IPS-20b (cell line): Measurements from ENCODE around the gene WDFY4.

ENCODE experiments used
- H3K27ac ChIP-seq: one replicate; pipeline ENCODE4 v1.5.1; 2013; ENCODE audit warnings: low read length
- H3K27me3 ChIP-seq: 2 replicates; pipeline ENCODE4 v1.6.1; 2013; ENCODE audit warnings: mild to moderate bottlenecking, low read length, inconsistent platforms; ENCODE audit not compliant: insufficient read depth
- H3K36me3 ChIP-seq: 2 replicates; pipeline ENCODE4 v1.6.1; 2013; ENCODE audit warnings: low read depth, mild to moderate bottlenecking, inconsistent platforms, low read length, moderate library complexity; ENCODE audit not compliant: insufficient read depth
- H3K4me1 ChIP-seq: 2 replicates; pipeline ENCODE4 v1.6.1; 2013; ENCODE audit warnings: mild to moderate bottlenecking, control low read depth, inconsistent platforms, low read length, moderate library complexity; ENCODE audit not compliant: insufficient read depth
- H3K4me3 ChIP-seq: 2 replicates; pipeline ENCODE4 v1.5.1; 2013; ENCODE audit warnings: mild to moderate bottlenecking, low read length, inconsistent platforms
- H3K9ac ChIP-seq: 2 replicates; pipeline ENCODE4 v1.6.1; 2013; ENCODE audit warnings: low read depth, mild to moderate bottlenecking, inconsistent platforms, low read length, moderate library complexity
- H3K9me3 ChIP-seq: 2 replicates; pipeline ENCODE4 v1.6.1; 2013; ENCODE audit warnings: mild to moderate bottlenecking, low read depth, low read length, inconsistent platforms; ENCODE audit not compliant: insufficient read depth

WDFY4 gene

DNA sequence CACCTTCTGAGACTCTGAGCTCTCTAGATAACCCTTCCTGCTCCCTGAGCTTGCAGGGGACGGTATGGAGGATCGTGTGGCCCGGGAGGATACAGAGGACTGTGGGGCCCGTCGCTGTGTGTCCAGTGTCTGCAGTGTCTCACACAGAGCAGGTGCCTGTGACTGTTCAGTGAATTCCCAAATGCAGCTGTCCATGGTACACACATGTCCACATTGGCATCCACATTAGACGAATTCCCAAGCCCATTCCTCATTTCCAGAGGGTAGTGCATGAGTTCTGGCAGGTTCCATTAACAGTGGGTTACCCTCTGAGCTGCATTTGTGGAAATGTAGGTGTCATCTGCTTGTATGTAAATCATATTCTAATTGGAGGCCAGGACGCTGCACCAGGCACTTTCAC lies 39.5 kb downstream of the WDFY4 start:
- Histone ChIP-seq H3K9me3 (no peaks in the 10 kb centered on the region), H3K27me3 (no peaks in the 10 kb centered on the region), H3K4me1 (no peaks in the 10 kb centered on the region), H3K9ac (no peak overlapping the region), H3K36me3 (no peaks in the 10 kb centered on the region), H3K4me3 (no peak overlapping the region), H3K27ac (no peak overlapping the region)

DNA sequence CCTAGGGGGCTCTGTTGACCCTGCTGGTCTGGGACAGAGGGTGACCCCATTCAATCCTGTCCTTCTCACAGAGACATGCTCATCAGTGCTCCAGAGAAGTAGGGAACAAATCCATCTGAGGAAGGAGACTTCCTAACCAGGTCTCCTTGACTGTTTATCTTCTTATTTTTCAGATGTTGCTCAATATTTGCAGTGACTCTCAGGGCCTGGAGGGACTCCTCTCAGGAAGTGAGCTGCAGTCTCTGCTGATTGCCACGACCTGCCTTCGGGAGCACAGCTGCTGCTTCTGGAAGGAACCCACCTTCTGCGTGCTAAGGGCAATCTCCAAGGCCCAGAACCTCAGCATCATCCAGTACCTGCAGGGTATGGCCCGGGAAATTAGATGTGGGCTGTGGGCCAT lies 41.0 kb downstream of the WDFY4 start:
- H3K27me3 ChIP-seq = no peaks in the 10 kb centered on the region
- no peak overlapping the region for H3K9ac ChIP-seq
- H3K9me3 ChIP-seq = no peaks in the 10 kb centered on the region
- no peak overlapping the region for H3K27ac ChIP-seq
- no peaks in the 10 kb centered on the region for H3K36me3 ChIP-seq
- no peaks in the 10 kb centered on the region for H3K4me1 ChIP-seq
- no peak overlapping the region for H3K4me3 ChIP-seq

DNA sequence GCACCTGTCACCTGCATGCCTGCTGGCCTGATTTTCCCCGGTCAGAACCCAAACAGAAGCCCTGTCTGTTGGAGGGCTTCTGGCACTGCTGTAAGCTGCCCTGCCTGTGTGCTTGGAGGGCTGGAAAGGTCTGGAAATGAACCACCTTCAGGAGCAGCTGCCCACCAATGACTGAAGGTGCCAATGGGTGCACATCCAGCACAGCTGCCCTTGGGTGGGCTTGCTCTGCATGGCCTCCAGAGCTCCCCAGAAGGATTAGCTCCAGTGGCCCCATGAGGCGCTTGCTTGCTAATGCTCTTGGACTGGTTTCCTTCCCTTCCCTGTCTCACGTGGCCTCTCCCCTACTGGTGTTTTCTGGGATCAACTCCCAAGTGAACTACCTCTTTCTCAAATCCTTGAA lies 43.2 kb downstream of the WDFY4 start:
- Histone ChIP-seq H3K27me3 (no peaks in the 10 kb centered on the region), H3K9ac (no peak overlapping the region), H3K36me3 (no peaks in the 10 kb centered on the region), H3K4me3 (no peak overlapping the region), H3K9me3 (0 out of 2 replicates have a peak, but pooled peaks cover 3% of the 10 kb centered on the region), H3K4me1 (peaks cover 5% of the 10 kb centered on the region), H3K27ac (no peak overlapping the region)

DNA sequence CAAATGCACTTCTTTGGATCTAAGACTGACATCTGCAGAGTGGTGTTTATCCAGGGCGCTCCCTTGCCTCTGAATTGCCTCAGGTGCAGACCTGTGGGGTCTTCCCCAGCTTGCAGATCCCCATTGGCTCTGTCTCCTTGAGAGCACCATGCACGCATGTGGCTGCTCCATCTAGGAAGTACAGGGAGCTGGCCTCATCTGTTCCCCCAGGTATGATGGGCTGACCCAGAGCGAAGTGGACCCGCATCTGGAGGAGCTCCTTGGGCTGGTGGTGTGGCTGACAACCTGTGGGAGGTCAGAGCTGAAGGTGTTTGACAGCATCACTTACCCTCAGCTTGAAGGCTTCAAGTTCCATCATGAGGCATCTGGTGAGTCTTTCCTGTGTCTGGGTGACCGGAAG lies 44.5 kb downstream of the WDFY4 start:
- no peak overlapping the region for H3K4me3 ChIP-seq

DNA sequence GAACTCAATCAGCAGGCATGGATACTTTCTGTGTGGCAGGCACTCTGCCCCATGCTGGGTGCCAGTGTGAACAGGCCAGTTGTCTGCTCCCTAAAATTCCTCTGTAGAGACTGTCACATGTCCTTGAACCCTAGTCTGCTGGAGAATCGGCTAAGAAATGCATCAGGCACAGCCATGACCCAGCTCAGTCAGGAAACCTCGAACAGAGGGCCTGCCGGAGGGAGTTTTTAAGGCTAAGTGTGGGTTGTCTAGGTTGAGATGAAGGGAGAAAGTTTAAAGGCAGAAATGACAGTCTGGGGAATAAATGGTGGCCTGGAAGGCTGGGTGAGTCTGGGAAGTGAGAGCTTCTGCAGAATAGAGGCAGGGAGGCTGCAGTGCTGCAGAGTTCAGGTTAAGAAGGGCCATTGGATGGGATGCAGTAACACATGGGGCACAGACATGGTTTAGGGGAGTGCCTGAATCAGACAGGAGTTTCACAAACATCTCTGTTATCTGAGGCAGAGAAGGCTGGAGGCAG lies 45.3 kb downstream of the WDFY4 start:
- Histone ChIP-seq H3K9ac (no peak overlapping the region), H3K36me3 (no peaks in the 10 kb centered on the region), H3K27me3 (no peaks in the 10 kb centered on the region), H3K9me3 (0 out of 2 replicates have a peak, but pooled peaks cover 3% of the 10 kb centered on the region), H3K4me3 (no peak overlapping the region), H3K27ac (no peak overlapping the region), H3K4me1 (peaks cover 14% of the 10 kb centered on the region)

More for the DNA sequence above, 44.5 kb downstream of the WDFY4 start:
- H3K27ac ChIP-seq = no peak overlapping the region
- H3K36me3 ChIP-seq = no peaks in the 10 kb centered on the region
- H3K4me1 ChIP-seq = peaks cover 14% of the 10 kb centered on the region
- 0 out of 2 replicates have a peak, but pooled peaks cover 3% of the 10 kb centered on the region for H3K9me3 ChIP-seq
- no peaks in the 10 kb centered on the region for H3K27me3 ChIP-seq
- no peak overlapping the region for H3K9ac ChIP-seq

DNA sequence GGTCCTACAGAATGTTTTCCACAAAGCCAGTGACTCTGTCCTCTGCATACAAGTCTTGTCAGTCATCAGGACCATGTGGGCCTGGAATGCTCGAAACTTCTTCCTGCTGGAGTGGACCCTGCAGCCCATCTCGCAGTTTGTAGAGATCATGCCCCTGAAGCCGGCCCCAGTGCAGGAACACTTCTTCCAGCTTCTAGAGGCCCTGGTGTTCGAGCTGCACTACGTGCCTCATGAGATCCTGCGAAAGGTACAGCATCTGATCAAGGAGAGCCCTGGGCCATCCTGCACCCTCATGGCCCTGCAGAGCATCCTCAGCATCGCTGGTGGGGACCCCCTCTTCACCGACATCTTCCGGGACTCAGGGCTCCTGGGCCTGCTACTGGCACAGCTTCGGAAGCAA lies 46.5 kb downstream of the WDFY4 start:
- Histone ChIP-seq H3K4me3 (no peak overlapping the region), H3K27ac (no peak overlapping the region), H3K27me3 (no peaks in the 10 kb centered on the region), H3K4me1 (peaks cover 14% of the 10 kb centered on the region), H3K36me3 (no peaks in the 10 kb centered on the region), H3K9me3 (0 out of 2 replicates have a peak, but pooled peaks cover 3% of the 10 kb centered on the region), H3K9ac (no peak overlapping the region)

DNA sequence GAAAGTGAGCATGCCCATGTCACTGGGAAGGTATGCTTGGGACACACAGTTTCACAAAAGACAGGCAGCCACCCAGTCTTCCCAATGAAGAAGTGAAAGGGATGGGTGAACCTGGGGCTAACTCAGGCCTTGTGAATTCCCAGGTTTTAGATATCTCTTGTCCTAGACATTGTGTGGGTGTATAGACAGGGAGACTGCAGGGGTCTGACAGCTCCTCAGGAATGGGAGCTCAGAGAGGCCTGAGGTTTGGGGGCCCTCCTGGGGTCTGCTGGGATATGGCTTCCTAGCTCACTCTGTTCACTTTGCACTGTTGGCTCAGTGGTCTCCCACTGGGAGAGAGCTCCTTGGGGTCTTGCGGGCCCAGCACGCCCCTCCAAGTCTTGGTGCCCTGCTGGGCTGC lies 47.0 kb downstream of the WDFY4 start:
- Histone ChIP-seq H3K4me1 (peaks cover 14% of the 10 kb centered on the region), H3K36me3 (no peaks in the 10 kb centered on the region), H3K27me3 (no peaks in the 10 kb centered on the region), H3K9ac (no peak overlapping the region), H3K9me3 (0 out of 2 replicates have a peak, but pooled peaks cover 3% of the 10 kb centered on the region), H3K27ac (no peak overlapping the region), H3K4me3 (no peak overlapping the region)

DNA sequence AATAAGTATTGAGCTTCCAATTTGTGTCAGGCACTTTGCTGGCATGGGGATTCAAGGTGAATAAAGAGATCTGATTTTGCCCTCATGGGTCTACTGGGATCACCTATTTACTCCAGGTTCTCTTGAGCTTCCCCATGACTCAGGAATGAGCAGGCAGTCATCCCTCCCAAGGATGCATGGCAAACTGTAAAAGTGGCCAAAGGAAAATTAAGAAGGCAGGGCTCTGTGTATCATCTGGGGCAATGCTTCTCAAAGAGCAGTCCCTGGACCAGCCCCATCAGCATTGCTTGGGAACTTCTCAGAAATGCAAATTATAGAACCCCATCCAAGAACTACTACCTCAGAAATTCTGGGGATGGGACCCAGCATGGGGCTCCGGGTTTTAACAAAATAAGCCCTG lies 48.7 kb downstream of the WDFY4 start:
- Histone ChIP-seq H3K36me3 (no peaks in the 10 kb centered on the region), H3K27me3 (no peaks in the 10 kb centered on the region), H3K4me3 (no peak overlapping the region; the same call in 1 of the 2 replicates), H3K4me1 (peaks cover 14% of the 10 kb centered on the region), H3K9me3 (0 out of 2 replicates have a peak, but pooled peaks cover 3% of the 10 kb centered on the region), H3K9ac (no peak overlapping the region), H3K27ac (no peak overlapping the region)

DNA sequence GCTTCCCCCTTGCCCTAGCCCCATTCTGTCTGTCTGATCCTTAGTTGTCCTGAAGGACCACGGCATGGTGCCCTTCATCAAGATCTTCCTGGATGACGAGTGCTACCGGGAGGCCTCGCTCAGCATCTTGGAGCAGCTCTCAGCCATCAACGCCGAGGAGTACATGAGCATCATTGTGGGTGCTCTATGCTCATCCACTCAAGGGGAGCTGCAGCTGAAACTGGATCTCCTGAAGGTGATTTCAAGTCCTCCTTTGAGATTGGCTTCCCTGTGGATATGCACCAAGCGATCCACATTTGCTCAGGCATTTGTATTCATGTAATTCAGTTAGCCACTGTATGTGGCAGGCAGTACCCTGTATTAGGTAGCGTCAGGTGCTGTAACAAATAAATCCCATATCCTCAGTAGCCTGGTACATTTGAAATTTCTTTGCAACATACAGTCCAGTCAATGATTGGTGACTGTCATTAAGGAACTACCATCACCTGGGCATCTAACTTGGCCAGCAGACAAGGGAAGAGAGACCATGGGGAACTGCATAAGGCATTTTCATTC lies 51.2 kb downstream of the WDFY4 start:
- Histone ChIP-seq H3K4me1 (peaks cover 14% of the 10 kb centered on the region), H3K27ac (no peak overlapping the region), H3K9ac (no peak overlapping the region), H3K4me3 (no peak overlapping the region), H3K36me3 (no peaks in the 10 kb centered on the region), H3K9me3 (0 out of 2 replicates have a peak, but pooled peaks cover 2% of the 10 kb centered on the region), H3K27me3 (no peaks in the 10 kb centered on the region)

DNA sequence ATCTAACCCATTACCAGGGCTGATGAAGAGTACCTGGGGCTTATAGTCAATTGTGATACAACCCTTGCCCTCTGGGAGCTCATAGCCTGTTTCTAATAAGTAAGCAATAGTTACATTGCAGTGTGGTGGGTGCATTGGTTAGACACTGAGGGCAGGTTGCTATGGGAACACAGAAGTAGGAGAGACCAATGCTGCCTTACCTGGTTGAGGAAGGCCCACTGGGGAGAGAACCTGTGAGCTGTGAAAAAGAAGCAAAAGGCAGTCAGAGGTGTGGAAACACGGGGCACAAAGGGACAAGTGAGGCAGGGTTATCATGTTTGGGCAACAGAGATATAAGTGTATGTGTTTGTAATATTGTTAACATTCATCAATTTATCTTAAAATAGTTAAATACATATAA lies 51.9 kb downstream of the WDFY4 start:
- H3K36me3 ChIP-seq = no peaks in the 10 kb centered on the region
- no peak overlapping the region for H3K27ac ChIP-seq
- no peaks in the 10 kb centered on the region for H3K9me3 ChIP-seq
- peaks cover 14% of the 10 kb centered on the region for H3K4me1 ChIP-seq
- no peak overlapping the region for H3K9ac ChIP-seq
- no peak overlapping the region for H3K4me3 ChIP-seq
- H3K27me3 ChIP-seq = no peaks in the 10 kb centered on the region

DNA sequence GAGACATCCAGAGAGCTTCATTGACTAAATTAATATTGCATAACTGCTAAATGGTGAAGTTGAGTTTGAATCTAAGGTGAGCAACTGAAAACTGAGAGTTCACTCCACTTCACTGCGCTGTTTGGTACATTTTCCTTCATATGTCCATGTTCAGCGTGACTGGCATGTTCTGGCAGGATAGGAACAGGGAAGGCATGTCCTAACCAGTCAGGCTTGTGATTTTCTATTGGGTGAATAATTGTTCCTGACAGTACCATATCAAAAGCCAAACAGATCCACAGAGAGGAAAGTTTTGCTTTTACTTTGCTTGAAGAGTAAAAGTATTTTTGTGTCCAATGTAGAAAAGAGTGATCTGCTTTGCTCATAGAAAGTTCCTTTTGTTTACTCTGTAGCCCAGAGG lies 53.2 kb downstream of the WDFY4 start:
- H3K4me1 ChIP-seq = peaks cover 8% of the 10 kb centered on the region
- no peak overlapping the region for H3K4me3 ChIP-seq
- H3K9ac ChIP-seq = no peak overlapping the region
- no peaks in the 10 kb centered on the region for H3K9me3 ChIP-seq
- no peaks in the 10 kb centered on the region for H3K36me3 ChIP-seq
- no peaks in the 10 kb centered on the region for H3K27me3 ChIP-seq
- H3K27ac ChIP-seq = no peak overlapping the region

DNA sequence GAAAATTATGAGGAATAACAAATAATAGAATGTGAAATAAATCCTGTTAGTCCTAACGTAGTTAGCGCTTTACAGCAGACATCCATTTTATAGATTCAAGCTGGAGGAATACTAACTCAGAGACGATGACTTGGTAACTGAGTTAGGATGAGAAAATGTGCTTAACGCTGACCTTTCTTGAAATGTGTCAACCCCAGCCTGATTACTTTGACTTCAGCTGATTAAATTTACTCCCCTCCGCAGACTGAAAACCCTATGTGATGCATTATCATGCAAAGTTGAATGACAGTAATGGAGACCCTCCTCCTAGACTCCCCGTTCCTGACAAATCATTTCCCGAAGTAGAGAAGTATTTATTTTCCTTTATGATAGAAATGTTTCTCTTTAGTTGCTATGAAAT lies 54.5 kb downstream of the WDFY4 start:
- Histone ChIP-seq H3K9me3 (no peaks in the 10 kb centered on the region), H3K36me3 (no peaks in the 10 kb centered on the region), H3K27me3 (no peaks in the 10 kb centered on the region), H3K4me3 (no peak overlapping the region), H3K9ac (no peak overlapping the region), H3K4me1 (no peaks in the 10 kb centered on the region; the same call in 1 of the 2 replicates), H3K27ac (no peak overlapping the region)
